Activated naive CD4-positive, alpha-beta T cell (primary cell): ENCODE results near the gene PLEKHG2.

ENCODE experiments used
- DNase-seq, 4 experiments: peaks; one replicate each; lab custom pipeline; 2025; lab: John Stamatoyannopoulos, UW

The PLEKHG2 gene

DNA sequence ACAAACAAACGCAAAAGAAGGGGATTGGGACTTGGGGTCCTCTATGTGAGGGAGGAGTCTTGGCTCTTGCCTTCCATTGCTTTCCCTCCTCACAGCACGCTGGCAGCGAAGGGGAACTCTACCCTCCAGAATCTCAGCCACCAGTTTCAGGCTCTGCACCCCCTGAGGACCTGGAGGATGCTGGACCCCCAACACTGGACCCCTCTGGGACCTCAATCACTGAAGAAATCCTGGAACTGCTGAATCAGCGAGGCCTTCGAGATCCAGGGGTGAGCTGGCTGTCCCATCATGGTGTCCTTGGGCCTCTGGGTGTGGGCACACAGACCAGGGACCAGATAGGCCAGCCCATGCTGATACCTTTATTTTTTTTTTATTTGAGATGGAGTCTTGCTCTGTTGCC lies 9.6 kb downstream of the PLEKHG2 start:
- DNase-seq = no peak

DNA sequence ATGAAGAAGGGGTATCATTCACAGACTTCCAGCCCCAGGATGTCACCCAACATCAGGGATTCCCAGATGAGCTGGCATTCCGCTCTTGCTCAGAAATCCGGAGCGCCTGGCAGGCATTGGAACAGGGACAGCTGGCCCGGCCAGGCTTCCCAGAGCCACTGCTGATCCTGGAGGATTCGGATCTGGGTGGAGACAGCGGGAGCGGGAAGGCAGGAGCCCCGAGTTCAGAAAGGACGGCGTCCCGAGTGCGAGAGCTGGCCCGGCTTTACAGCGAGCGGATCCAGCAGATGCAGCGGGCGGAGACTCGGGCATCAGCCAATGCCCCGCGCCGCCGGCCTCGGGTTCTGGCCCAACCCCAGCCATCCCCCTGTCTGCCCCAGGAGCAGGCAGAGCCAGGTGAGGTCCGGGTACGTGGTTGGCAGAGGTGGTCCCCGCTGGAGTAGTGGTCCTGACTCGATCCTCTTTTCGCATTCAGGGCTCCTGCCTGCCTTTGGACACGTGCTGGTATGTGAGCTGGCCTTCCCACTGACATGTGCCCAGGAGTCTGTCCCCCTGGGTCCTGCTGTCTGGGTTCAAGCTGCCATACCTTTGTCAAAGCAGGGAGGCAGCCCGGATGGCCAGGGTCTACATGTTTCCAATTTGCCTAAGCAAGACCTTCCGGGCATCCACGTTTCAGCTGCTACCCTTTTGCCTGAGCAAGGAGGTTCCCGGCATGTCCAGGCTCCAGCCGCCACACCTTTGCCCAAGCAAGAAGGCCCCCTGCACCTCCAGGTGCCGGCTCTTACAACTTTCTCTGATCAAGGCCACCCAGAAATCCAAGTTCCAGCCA lies 11.0 kb downstream of the PLEKHG2 start:
- no peak for DNase-seq

DNA sequence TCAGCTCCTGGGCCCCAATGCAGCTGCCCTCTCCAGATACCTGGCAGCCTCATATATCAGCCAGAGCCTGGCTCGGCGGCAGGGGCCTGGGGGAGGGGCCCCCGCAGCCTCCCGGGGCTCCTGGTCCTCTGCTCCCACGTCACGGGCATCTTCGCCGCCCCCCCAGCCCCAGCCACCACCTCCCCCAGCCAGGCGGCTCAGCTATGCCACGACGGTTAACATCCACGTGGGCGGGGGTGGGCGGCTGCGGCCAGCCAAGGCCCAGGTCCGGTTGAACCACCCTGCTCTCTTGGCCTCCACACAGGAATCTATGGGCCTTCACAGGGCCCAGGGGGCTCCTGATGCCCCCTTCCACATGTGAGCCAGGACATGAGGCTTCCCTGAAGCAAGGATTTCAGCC lies 12.5 kb downstream of the PLEKHG2 start:
- no peak for DNase-seq

DNA sequence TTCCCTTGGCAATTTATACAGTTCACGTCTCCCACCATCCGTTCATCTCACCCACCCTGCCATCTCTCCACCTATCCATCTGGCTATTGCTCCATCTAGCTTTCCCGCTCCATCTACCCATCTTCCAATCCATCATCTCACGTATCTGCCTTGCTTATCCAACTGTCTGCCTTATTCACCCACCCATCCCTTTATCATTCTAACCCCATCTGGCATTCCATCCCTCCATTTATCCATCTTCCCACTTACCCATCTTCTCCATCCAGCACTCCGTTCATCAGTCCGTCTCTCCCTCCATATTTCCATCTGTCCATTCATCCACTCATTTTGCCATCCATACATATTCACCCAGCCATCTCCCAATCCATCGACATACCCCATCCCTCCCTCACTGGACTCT lies 13.3 kb downstream of the PLEKHG2 start:
- DNase-seq = no peak

DNA sequence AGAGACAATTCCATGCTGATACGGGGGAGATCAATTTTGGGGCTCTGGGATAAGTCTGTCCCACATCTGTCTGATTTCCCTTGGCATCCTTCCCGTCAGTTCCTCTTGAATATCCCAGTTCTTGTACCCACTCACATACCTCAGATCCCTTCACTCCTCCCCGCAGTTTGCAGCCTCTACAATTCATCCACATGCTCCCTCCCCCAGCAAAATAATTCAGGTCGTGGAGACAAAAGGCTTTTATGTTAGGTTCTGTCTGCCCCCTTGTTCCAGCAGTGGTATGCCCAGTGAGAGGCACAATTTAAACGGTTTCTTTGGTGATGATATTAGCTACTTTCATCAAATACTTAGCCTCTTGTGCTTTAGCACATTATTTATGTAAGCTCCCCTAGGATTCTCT lies 13.7 kb downstream of the PLEKHG2 start:
- no peak for DNase-seq

DNA sequence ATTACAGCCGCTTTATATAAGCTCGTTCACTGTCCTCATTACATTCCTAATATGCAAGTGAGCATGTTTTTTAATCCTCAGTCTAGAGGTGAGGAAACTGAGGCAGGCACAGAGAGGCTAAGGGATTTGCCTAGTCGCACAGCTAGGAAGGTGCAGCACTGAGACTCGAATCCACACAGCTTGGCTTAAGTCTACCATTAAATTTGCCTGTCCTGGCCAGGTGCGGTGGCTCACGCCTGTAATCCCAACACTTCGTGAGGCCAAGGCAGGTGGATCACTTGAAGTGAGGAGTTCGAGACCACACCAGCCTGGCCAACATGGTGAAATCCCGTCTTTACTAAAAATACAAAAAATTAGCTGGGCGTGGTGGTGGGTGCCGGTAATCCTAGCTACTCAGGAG lies 15.2 kb downstream of the PLEKHG2 start:
- no peak for DNase-seq

DNA sequence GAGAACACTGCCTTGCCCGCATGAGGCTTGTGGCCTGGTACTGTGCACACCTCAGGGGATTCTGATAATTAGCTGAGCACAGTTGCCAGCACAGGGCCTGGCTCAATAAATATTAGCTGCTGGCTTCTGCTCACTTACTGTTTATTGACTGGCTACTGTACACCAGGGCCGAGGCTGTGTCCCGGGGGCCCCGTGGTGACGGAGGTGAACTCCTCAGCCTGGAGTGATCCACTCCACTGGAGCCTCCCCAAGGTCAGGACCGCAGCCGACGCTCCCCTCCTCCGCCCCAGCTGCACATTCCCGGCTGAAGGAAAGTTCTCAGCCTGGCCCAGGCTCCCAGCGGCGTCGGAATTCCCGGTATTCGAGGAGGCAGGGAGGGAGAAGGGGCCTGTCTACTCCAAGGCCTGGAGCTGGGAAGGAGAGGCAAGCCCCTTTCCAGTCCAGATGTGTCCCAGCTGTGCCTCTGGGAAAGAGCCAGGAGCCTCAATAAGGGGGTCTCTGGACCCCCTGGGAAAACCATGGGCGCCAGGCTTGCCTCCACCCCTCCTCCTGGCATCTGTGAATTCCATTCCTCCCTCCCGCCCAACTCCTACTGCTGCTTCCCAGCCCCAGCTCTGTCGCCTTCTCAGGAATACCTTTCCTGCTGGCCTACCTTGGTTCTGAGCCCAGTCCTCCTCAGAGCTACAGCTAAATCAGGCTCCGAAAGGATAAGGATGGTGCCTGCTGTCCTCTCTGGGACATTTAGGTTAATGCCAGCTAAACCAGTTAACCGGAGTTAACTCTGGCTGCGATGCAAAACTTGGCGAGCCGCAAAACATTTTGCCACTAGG lies 16.0 kb downstream of the PLEKHG2 start:
- DNase-seq = no peak

DNA sequence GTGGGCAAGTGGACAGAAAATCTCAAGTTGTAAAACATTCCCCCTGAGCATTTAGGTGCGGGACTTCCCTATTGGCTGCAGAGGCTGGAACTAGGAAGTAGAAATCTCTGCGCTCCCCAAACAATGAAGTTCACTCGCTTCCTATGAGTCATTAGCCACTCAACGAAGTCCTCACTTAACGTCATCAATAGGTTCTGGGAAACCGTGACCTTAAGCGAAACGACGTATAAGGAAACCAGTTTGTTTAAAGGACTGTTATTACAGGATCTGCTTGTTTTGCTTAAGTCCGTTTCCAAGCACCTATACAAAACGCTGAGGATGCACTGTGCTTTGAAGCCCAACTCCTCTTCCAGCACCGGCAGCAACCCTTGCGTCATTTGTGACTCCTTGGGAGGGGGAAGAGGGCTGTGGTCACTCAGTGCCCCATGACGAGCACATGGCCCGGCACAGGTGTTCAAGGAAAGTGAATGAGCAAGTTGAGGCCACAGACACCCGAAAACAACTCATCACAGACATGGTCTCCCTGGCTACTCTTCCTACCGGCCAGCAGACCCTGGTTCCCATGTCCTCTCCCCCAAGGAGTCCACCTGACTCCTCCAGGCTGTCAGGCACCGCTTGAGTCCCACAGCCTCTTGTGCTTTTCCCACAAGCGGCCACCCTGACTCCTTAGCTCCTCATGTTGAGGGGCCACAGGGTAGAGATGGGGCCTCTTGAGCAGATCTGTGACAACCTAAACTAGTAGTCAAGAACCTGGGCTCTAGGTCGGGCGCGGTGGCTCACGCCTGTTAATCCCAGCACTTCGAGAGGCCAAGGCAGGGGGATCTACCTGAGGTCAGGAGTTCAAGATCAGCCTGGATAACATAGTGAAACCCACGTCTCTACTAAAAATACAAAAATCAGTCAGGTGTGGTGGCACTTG lies 18.5 kb downstream of the PLEKHG2 start:
- DNase-seq = no peak

DNA sequence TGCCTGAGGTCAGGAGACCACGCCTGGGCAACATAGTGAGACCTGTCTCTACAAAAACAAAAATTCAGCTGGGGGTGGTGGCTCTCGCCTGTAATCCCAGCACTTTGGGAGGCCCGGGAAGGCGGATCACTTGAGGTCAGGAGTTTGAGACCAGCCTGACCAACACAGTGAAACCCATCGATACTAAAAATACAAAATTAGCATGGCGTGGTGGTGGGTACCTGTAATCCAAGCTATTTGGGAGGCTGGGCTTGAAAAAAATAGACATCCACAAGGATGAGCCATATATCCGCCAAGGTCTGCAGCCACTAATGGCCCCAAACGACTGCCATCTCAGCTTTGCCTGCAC lies 20.2 kb downstream of the PLEKHG2 start:
- DNase-seq = no peak

DNA sequence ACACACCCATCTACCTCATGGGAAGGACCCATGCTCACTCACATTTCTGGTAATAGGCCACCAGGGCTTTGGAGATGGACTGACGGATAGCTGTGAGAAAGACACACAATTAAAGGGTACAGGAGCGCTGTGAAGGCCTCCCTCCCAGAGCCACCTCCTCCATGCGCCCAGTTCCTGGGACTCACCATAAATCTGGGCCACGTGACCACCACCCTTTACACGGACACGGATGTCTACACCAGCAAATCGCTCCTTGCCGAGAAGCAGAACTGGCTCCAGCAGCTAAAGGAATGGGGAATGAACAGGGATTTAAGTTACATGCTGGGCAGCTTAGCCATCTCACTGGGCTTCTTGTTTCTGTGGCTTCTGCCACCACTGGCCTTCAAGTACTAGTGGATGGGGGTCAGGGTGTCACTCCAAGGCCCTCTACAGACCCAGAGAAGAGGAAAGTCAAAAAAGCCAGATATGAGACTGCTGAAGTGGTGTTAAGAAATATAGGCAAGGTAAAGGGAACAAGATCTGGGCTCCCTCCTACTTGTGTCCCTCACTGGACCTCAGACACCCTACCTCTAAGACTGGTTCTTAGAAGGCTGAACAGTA lies 21.1 kb downstream of the PLEKHG2 start:
- DNase-seq = no peak

DNA sequence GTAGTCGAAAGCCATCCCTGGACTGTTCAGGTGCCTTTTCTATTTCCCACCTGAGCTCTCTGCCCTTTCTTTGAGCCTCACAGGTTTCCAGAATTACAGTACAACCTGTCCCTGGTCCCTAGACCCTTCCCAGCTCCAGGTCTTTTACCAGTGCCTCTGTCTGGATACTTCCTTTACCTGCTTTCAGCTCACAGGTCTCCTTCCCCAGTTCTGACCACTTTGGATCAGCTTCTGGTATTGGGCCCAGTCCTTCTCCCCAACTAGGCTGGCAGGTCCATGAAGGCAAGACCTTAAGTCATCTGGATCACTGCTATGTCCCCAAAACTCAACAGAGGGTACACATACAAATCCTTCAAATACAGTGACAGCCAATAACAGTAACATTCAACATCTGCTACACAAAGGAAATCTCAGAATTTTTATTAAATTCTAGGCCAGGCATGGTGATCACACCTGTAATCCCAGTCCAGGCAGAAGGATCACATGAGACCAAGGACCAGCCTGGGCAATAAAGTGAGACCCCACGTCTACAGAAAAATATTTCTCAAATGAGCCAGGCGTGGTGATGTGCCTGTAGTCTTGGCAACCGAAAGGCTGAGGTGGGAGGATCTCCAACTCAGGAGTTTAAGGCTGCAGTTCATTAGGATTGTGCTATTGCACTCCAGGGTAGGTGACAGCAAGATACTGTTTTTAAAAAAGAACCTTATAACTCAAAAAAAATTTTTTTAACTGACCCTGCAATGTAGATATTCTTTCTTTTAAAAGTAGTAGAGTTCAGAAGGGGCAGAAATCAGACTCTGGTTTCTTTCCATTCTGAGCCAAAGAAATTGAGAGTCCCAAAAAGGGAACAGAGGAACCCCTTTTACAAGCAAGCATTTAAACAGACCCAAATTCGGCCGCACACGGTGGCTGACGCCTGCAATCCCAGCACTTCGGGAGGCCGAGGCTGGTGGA lies 21.9 kb downstream of the PLEKHG2 start:
- no peak for DNase-seq

DNA sequence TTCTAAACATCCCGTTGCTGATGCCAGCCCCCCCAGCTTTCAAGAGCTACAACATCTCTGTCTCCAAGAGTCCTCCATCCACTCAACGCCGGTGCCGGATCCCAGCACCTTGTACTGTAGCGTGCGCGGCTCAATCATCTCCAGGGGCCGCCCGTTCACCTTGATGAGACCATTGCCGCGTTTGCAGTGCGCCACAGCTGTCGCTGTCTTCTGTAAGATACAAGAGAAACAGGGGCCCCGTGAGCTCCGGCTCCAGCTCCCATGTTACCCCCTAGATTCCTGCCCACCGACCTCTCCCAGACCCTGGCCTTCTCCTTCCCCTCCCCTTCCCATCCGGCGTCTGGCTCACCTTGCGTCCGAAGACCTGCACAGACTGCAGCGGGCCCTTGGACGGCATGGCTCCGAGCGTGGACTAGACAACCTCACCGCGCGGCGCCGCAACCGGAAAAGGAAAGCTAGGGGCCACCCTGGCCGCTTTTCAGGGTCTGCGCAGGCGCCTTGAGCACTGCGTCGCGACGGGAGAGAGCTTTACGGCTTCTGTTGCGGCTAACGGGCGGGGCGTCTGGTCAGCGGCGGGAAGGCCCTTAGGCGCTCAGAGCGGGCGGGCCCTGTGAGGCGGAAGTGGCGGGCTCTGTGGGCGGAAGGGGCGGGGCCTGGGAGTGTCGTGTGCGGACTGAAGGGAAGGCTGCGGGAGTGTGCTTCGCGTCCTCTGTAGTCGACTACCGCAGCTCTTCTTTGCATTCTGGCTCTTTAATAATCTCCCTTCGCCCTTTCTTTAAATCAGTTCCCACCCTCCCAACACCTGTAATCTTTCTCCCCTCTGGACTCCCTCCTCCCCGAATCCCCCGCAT lies 23.3 kb downstream of the PLEKHG2 start, which contains the start of gene RPS16:
Gene RPS16 (minus strand): TSS at position 451 of the 851 bp plus-strand sequence. CDS start 54 bp downstream, at position 397.
- DNase-seq = peak; percentile 96 to 98 (median 98)

DNA sequence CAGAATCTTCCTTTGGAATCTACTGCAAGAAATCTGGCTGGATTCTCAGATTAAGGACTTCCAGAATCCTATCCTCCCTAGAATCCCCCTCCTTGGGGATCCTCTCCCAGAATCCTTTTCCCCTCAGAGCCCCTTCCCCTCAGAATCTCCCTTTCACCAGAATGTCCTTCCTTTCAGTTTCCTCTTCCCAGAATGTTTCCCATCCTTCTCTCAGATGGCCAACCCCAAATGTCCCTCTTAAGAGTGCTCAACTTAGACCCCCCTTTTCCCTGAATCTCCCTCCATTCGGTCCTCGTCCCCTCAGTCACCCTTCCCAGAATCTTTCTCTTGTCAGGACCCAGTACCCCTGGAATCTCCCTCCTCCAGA lies 23.9 kb downstream of the PLEKHG2 start:
- DNase-seq = no peak

DNA sequence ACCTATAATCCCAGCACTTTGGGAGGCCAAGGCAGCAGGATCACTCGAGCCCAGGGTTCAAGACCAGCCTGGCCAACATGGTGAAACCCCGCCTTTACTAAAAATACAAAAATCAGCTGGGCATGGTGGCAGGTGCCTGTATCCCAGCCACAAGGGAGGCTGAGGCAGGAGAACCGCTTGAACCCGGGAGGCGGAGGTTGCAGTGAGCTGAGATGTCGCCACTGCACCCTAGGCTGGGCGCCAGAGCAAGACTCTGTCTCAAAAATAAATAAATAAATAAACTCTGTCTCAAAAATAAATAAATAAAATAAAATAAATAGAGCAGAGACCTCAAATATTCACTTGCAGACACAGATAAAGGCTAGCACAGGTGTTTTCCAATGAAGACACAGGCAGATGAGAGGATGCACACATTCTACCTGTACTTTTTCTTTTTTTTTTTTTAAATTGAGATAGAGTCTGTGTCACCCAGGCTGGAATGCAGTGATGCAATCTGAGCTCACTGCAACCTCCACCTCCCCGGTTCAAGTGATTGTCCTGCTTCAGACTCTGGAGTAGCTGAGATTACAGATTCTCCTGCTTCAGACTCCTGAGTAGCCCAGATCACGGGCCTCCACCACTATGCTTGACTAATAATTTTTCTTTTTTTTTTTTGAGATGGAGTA lies 25.9 kb downstream of the PLEKHG2 start:
- no peak for DNase-seq

DNA sequence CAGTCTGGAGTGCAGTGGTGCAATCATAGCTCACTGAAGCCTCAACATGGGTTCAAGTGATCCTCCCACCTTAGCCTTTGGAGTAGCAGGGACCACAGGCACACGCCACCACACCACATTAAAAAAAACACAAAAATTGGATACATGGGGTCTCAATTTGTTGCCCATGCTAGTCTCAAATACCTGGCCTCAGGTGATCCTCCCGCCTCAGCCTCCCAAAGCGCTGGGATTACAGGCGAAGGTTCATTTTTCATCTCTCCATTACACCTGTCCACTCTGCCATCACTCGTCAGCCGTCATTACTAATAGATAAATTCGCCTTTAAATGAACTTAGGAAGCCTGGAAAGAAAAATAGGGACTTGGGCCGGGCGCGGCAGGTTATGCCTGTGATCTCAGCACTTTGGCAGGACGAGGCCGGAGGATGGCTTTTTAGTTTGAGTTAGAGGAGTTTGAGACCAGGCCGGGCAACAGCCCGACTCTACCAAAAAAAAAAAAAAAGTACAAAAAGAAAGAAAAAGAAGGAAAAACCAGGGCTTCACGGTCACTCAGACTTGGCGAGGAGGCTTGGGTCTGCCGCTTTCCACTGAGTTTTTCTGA lies 32.2 kb downstream of the PLEKHG2 start:
- no peak for DNase-seq

DNA sequence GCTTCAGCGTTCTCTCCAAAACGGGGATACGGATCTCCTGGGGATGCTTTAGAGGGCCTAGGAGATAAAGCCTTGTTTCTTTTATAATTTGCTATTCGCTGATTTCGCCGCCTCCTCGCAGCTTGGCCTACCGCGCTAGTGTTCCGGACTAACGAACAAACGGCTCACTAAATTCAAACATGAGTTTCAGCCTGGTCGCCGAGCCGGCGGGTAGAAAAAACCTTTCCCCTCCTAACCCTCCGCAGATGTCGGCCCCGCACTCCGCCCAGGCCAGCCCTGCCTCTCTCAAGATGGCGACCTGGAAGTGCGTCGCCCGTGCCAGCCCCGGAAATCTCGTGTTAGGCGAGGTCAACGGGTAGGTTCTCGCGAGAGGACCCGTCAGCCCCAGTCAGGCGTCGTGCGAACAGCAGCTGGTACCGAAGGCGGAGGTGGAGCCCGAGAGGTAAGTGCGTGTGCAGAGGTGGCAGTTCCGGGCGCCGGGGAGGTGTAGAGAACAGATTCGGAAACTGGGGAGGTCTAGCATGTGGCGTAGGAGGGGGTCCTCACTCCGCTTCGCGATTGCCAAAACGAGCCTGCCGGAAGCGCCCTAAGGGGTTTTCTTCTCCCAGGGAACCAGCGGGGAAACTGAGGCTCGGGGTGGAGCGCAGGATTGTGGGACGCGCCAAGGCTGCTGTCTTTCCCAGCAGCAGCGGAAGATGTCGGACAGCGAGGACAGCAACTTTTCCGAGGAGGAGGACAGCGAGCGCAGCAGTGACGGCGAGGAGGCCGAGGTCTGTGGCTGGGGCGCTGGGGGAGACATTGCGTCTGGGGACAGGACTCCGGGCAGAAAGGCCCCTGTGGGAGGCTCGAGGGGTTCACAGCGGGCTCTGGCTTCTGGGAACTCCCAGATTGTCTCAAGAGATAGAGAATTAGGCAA lies 33.0 kb downstream of the PLEKHG2 start, which contains the start of gene SUPT5H:
Gene SUPT5H (plus strand): TSS at position 387 of the 916 bp plus-strand sequence. CDS start 309 bp downstream, at position 696.
- DNase-seq = peak; percentile 89 to 94 (median 94)

DNA sequence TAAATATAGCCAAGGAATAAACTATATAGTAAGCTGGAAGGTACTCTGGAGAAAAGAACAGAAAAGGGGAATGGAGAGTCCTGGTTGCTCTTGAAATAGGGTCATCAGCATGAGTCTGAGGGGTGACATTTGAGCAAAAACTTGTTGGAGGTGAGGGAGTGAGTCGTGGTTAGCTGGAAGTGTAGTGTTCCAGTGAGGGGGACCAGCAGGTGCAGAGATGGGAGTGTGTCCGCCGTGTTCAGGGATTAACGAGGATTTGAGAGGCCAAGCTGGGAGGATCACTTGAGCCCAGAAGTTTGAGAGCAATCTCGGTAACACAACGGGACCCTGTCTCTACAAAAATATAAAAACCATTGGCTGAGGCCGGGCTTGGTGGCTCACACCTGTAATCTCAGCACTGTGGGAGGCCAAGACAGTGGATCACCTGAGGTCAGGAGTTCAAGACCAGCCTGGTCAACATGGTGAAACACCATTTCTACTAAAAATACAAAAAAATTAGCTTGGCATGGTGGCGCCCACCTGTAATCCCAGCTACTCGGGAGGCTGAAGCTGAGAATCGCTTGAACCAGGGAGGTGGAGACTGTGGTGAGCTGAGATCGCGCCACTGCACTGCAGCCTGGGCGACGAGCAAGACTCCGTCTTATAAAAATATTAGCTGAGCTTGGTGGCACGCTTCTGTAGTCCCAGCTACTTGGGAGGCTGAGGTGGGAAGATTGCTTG lies 34.1 kb downstream of the PLEKHG2 start:
- no peak for DNase-seq
